ENCODE results near the gene HCFC1R1.

GRCh38 chr16:3062553-3062952 is 38.8 kb upstream of the HCFC1R1 start:
- no peak for TF ChIP-seq POLR2AphosphoS5 (IDR thresholded peaks at IDR 0.05; ENCODE audit: low read depth, low read length)
- TF ChIP-seq POLR2A (IDR thresholded peaks at IDR 0.05; ENCODE audit: low read depth, low read length), result no peak
- no peak for TF ChIP-seq SPI1 (IDR thresholded peaks at IDR 0.05; ENCODE audit: low read depth, low read length)
- TF ChIP-seq PAX5 (IDR thresholded peaks at IDR 0.05; ENCODE audit: insufficient read depth, low read length, severe bottlenecking), result no peak
- no peak for TF ChIP-seq TAF1 (IDR thresholded peaks at IDR 0.05; ENCODE audit: low read depth, low read length)

Measured in GM12891 (cell line).